Osteocyte (in vitro differentiated cells): Measurements from ENCODE around the gene ALDH3A1. TPM values are rescaled to one million over a fixed set of nuclear protein-coding genes. Genes with fewer than 3 reads are reported as not detected.

Experiments used
- DNase-seq: peaks from one replicate; pipeline ENCODE4 v3.0.0; 2021; ENCODE audit warnings: mixed read lengths; ENCODE audit not compliant: unreplicated experiment; ENCODE audit errors: extremely low spot score
- H3K27ac Mint-ChIP-seq: one replicate; pipeline ENCODE4 v1.8.0; 2021; ENCODE audit warnings: mild to moderate bottlenecking, mixed read lengths; ENCODE audit not compliant: unreplicated experiment
- H3K27me3 Mint-ChIP-seq: one replicate; pipeline ENCODE4 v1.8.0; 2021; ENCODE audit warnings: mixed read lengths; ENCODE audit not compliant: unreplicated experiment
- H3K36me3 Mint-ChIP-seq: one replicate; pipeline ENCODE4 v1.8.0; 2021; ENCODE audit warnings: mixed read lengths; ENCODE audit not compliant: unreplicated experiment
- H3K4me1 Mint-ChIP-seq: one replicate; pipeline ENCODE4 v1.8.0; 2021; ENCODE audit warnings: mixed read lengths; ENCODE audit not compliant: unreplicated experiment
- H3K4me3 Mint-ChIP-seq: one replicate; pipeline ENCODE4 v1.8.0; 2021; ENCODE audit warnings: mild to moderate bottlenecking, moderate library complexity, mixed read lengths; ENCODE audit not compliant: unreplicated experiment
- H3K9me3 Mint-ChIP-seq: one replicate; pipeline ENCODE4 v1.8.0; 2021; ENCODE audit warnings: mixed read lengths; ENCODE audit not compliant: unreplicated experiment
- total RNA-seq: library from RNA; stranded (reverse); gene quantifications from 2 replicates; pipeline ENCODE4 v1.2.1, GENCODE V29; 2021
- TF ChIP-seq, protein P1 (sequence below): fragments of 200-600 bp; sonication (generic); IDR thresholded peaks from 2 replicates; pipeline ENCODE4 v1.5.0; 2021; ENCODE audit warnings: antibody characterized with exemption, mild to moderate bottlenecking, moderate library complexity

The ALDH3A1 gene
- total RNA-seq, 1 donor from 2014 or later = 1.6 TPM

DNA sequence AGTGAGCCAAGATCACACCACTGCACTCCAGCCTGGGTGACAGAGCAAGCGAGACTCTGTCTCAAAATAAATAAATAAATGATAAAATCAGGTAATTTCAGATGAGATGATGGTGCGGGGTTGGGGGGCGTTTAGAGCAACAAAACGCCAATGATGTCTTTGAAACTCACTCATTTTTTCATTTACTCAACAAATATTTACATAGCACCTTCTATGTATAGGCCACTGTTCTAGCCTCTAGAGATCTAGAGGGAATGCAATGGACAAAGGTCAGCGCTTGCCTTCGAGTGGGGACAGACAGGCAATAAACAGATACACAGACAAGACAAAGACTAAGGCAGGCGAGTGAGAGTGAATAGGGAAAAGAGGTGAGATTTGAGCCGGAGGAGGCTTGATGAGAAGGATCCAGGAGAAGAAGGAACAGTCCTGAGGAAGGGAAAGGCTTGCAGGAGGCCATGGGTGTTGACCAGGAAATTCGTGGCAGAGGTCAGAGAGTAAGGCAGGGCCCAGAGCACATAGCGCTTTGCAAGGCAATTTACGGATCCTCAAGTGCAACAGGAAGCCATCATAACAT lies 14.1 kb downstream of the ALDH3A1 start:
- no peak overlapping the region for H3K27ac Mint-ChIP-seq
- H3K9me3 Mint-ChIP-seq = no peaks in the 10 kb centered on the region
- no peak overlapping the region for H3K4me3 Mint-ChIP-seq
- no peak for DNase-seq
- TF ChIP-seq, protein P1, sequence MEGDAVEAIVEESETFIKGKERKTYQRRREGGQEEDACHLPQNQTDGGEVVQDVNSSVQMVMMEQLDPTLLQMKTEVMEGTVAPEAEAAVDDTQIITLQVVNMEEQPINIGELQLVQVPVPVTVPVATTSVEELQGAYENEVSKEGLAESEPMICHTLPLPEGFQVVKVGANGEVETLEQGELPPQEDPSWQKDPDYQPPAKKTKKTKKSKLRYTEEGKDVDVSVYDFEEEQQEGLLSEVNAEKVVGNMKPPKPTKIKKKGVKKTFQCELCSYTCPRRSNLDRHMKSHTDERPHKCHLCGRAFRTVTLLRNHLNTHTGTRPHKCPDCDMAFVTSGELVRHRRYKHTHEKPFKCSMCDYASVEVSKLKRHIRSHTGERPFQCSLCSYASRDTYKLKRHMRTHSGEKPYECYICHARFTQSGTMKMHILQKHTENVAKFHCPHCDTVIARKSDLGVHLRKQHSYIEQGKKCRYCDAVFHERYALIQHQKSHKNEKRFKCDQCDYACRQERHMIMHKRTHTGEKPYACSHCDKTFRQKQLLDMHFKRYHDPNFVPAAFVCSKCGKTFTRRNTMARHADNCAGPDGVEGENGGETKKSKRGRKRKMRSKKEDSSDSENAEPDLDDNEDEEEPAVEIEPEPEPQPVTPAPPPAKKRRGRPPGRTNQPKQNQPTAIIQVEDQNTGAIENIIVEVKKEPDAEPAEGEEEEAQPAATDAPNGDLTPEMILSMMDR = no peak
- peaks cover 19% of the 10 kb centered on the region for H3K4me1 Mint-ChIP-seq
- peaks cover 2% of the 10 kb centered on the region for H3K27me3 Mint-ChIP-seq
- H3K36me3 Mint-ChIP-seq = no peaks in the 10 kb centered on the region

DNA sequence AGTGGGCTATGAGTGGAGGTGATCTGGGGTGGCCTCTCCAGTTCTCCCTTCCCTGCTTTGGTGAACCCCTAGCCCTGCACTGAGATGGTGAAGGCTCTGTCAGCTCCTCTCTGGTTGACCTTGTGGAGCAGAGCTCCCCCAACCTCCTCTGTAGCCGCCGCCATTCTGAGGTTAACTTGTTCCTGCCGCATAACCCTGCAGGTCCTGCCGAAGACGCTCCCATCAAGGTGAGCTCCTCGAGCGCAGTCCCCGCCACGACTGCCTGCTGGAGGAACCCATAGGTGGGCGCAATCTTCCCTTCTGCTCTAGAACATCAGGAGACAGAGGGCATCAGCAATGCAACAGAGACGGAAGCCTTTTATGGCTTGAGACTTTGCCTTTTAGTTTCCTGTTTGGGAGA lies 16.5 kb downstream of the ALDH3A1 start:
- DNase-seq = no peak
- peaks cover 2% of the 10 kb centered on the region for H3K27me3 Mint-ChIP-seq
- TF ChIP-seq, protein P1 = no peak

DNA sequence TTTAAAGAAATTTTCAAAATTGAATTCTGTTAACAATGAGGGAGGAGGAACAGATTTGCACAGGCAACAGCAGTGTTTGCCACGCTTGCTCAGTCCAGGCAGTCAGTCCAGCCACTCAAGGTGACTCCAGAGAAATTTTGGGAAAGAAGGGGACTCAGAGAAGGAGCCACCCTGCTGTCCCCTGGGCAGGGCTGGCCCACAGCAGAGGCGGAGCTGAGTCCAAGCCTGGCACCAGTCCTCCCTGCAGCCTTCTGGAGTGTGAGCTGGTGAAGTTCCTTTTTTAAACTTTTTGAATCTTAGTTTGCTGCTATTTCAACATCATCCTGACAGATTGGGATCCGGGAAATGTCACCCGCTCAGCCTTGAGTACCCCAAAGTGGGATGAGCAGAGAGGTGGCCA lies 17.3 kb downstream of the ALDH3A1 start:
- Mint-ChIP-seq H3K36me3 (no peaks in the 10 kb centered on the region), H3K4me3 (no peak overlapping the region), H3K4me1 (peaks cover 41% of the 10 kb centered on the region), H3K27ac (no peak overlapping the region), H3K27me3 (peaks cover 2% of the 10 kb centered on the region), H3K9me3 (no peaks in the 10 kb centered on the region)
- DNase-seq = no peak
- TF ChIP-seq, protein P1 = no peak

More for the DNA sequence above, 16.5 kb downstream of the ALDH3A1 start:
- no peaks in the 10 kb centered on the region for H3K9me3 Mint-ChIP-seq
- H3K4me3 Mint-ChIP-seq = no peak overlapping the region
- H3K36me3 Mint-ChIP-seq = no peaks in the 10 kb centered on the region
- H3K27ac Mint-ChIP-seq = no peak overlapping the region
- H3K4me1 Mint-ChIP-seq = peaks cover 41% of the 10 kb centered on the region

DNA sequence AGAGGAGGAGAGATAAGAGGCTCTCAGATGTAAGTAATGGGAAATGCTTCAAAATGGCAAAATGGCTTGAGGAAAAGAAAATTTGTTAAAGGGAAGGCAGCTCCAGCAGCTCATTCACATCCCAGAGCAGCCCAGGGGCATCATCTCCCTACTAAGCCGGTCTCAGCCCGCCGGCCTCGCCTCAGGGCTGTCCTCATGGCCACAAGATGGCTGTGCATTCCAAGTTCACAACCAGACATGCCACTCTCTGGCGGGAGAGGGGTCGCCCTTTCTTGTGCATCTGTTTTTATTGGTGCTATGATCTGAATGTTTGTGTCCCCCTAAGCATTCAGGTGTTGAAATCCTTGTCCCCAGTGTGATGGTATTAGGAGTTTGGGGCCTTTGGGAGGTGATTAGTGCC lies 18.2 kb downstream of the ALDH3A1 start:
- Mint-ChIP-seq H3K4me1 (peaks cover 46% of the 10 kb centered on the region), H3K9me3 (no peaks in the 10 kb centered on the region), H3K36me3 (no peaks in the 10 kb centered on the region), H3K4me3 (no peak overlapping the region), H3K27me3 (peaks cover 2% of the 10 kb centered on the region), H3K27ac (peak overlapping the region; percentile 55)
- TF ChIP-seq, protein P1 = no peak
- no peak for DNase-seq

DNA sequence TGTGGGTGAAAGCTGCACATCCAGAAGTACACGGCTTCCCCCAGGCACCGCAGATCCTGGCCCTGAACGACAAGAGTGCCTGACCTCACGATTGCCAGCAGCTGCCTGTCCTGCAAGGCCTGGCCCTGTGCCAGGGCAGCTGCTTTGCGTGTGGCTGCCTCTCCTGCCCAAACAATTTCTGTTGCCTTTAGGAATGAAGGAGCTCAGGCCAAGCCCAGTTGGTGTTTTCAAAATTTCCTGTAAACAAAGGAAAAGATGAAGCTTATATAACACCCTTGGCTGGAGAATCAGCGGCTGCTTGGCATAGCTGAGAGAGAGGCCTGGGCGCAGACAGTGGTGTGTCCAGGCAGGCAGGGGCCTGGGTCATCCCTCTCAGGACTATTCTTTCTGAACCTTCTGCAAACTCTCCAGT lies 20.0 kb downstream of the ALDH3A1 start:
- Mint-ChIP-seq H3K9me3 (no peaks in the 10 kb centered on the region), H3K27ac (peak overlapping the region; percentile 93)
- TF ChIP-seq, protein P1 = no peak

More for the DNA sequence above, 20.0 kb downstream of the ALDH3A1 start:
- H3K27me3 Mint-ChIP-seq = peaks cover 2% of the 10 kb centered on the region
- H3K36me3 Mint-ChIP-seq = no peaks in the 10 kb centered on the region
- H3K4me1 Mint-ChIP-seq = peaks cover 53% of the 10 kb centered on the region
- no peak overlapping the region for H3K4me3 Mint-ChIP-seq
- peak; percentile 95 for DNase-seq
